ENCODE data around the gene MEIOC. TPM values are rescaled to one million over a fixed set of nuclear protein-coding genes. Genes with fewer than 3 reads are reported as not detected.

The MEIOC gene
- total and polyA plus RNA-seq, 4 donors = 0.02 to 0.08 TPM; not detected in 2

- ATAC-seq (ENCODE audit: insufficient read depth, low FRiP score) (no peak), DNase-seq (no peak)
- H3K27ac ChIP-seq (ENCODE audit: low read depth in 1 of 2, low read length in 1 of 2) = no peak overlapping the region
- TF ChIP-seq, protein P1, sequence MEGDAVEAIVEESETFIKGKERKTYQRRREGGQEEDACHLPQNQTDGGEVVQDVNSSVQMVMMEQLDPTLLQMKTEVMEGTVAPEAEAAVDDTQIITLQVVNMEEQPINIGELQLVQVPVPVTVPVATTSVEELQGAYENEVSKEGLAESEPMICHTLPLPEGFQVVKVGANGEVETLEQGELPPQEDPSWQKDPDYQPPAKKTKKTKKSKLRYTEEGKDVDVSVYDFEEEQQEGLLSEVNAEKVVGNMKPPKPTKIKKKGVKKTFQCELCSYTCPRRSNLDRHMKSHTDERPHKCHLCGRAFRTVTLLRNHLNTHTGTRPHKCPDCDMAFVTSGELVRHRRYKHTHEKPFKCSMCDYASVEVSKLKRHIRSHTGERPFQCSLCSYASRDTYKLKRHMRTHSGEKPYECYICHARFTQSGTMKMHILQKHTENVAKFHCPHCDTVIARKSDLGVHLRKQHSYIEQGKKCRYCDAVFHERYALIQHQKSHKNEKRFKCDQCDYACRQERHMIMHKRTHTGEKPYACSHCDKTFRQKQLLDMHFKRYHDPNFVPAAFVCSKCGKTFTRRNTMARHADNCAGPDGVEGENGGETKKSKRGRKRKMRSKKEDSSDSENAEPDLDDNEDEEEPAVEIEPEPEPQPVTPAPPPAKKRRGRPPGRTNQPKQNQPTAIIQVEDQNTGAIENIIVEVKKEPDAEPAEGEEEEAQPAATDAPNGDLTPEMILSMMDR (IDR thresholded peaks at IDR 0.05; ENCODE audit: control extremely low read depth, extremely low read depth) = no peak
- peaks cover 0 to 3% (median 0%) of the 10 kb centered on the region in 5 donors for H3K4me1 ChIP-seq (ENCODE audit: control insufficient read depth in 5 of 5, insufficient read depth in 5 of 5, low read length in 5 of 5)
- H3K9me3 ChIP-seq (ENCODE audit: control insufficient read depth in 4 of 4, insufficient read depth in 3 of 4, low read length in 3 of 4) = peaks cover 0 to 8% (median 0%) of the 10 kb centered on the region in 4 donors
- H3K27me3 ChIP-seq (ENCODE audit: control insufficient read depth in 3 of 3, insufficient read depth in 3 of 3, low read length in 2 of 3) = peaks cover 4 to 28% (median 21%) of the 10 kb centered on the region in 3 donors
- no peak overlapping the region for H3K9ac ChIP-seq (ENCODE audit: insufficient read depth in 1 of 2, low read length in 2 of 2)
- no peak overlapping the region for H3K4me3 ChIP-seq
- WGBS, 2 donors = 80 to 83% methylated on average over 1 of the region's 1 CpG
- no peaks in the 10 kb centered on the region for H3K36me3 ChIP-seq (ENCODE audit: control insufficient read depth in 4 of 4, insufficient read depth in 4 of 4, low read length in 4 of 4)
Measured at GRCh38 chr17:44653954-44654353, 2.3 kb upstream of the MEIOC start.

DNA sequence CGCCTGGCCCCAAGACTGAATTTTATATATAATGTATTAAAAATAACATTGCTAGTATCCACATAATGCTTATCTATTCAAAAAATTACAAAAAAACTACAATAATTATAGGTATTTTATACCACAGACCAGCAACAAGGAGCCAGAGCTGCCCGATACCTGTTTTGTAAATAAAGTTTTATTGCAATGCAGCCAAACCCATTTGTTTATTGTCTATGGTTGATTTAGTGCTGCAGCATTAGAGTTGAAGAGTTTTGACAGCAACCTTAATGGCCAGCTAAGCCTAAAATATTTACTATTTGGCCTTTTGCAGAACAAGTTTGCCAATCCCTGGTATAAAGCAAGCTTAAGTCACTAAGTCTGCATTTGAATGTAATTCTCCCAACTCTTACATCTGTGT, 5.6 kb downstream of the MEIOC start:
- TF ChIP-seq, protein P1 (IDR thresholded peaks at IDR 0.05; ENCODE audit: control extremely low read depth, extremely low read depth) = no peak
- Histone ChIP-seq H3K9ac (ENCODE audit: insufficient read depth in 1 of 2, low read length in 2 of 2) (no peak overlapping the region), H3K4me1 (ENCODE audit: control insufficient read depth in 5 of 5, insufficient read depth in 5 of 5, low read length in 5 of 5) (peaks cover 0 to 6% (median 0%) of the 10 kb centered on the region in 5 donors), H3K27me3 (ENCODE audit: control insufficient read depth in 3 of 3, insufficient read depth in 3 of 3, low read length in 2 of 3) (peaks cover 0 to 5% (median 4%) of the 10 kb centered on the region in 3 donors), H3K4me3 (no peak overlapping the region), H3K9me3 (ENCODE audit: control insufficient read depth in 4 of 4, insufficient read depth in 3 of 4, low read length in 3 of 4) (no peaks in the 10 kb centered on the region), H3K36me3 (ENCODE audit: control insufficient read depth in 4 of 4, insufficient read depth in 4 of 4, low read length in 4 of 4) (no peaks in the 10 kb centered on the region), H3K27ac (ENCODE audit: low read depth in 1 of 2, low read length in 1 of 2) (no peak overlapping the region)
- DNase-seq (no peak), ATAC-seq (ENCODE audit: insufficient read depth, low FRiP score) (no peak)
- 97 to 99% methylated on average over 2 of the region's 2 CpGs for WGBS, 2 donors

DNA sequence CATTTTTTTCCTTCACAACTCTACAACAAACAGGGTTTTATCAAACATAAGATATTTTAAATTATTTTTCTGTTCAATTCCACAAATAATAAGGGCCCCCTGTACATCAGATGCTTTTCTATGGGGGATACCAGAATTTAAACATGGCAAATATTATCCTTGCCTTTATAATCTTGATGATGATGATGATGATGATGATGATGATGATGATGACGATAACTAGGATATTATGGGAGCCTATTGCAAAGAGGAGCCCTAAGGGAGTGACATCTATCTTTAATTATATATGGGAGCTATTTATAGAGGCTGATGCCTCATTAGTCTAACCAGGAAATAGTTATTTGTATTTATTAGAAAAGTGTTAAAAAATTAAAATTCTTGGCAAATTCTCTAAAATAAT, 6.8 kb downstream of the MEIOC start:
- Histone ChIP-seq H3K27ac (ENCODE audit: low read depth in 1 of 2, low read length in 1 of 2) (no peak overlapping the region), H3K9ac (ENCODE audit: insufficient read depth in 1 of 2, low read length in 2 of 2) (no peak overlapping the region), H3K9me3 (ENCODE audit: control insufficient read depth in 4 of 4, insufficient read depth in 3 of 4, low read length in 3 of 4) (no peaks in the 10 kb centered on the region), H3K36me3 (ENCODE audit: control insufficient read depth in 4 of 4, insufficient read depth in 4 of 4, low read length in 4 of 4) (no peaks in the 10 kb centered on the region), H3K4me3 (no peak overlapping the region), H3K27me3 (ENCODE audit: control insufficient read depth in 3 of 3, insufficient read depth in 3 of 3, low read length in 2 of 3) (no peaks in the 10 kb centered on the region), H3K4me1 (ENCODE audit: control insufficient read depth in 5 of 5, insufficient read depth in 5 of 5, low read length in 5 of 5) (peaks cover 0 to 8% (median 0%) of the 10 kb centered on the region in 5 donors)
- 76 to 77% methylated on average over 1 of the region's 1 CpG for WGBS, 2 donors
- DNase-seq = no peak
- ATAC-seq (ENCODE audit: insufficient read depth, low FRiP score) = no peak
- TF ChIP-seq, protein P1 (IDR thresholded peaks at IDR 0.05; ENCODE audit: control extremely low read depth, extremely low read depth) = no peak

- ATAC-seq (ENCODE audit: insufficient read depth, low FRiP score) (no peak), DNase-seq (no peak)
- Histone ChIP-seq H3K9ac (ENCODE audit: insufficient read depth in 1 of 2, low read length in 2 of 2) (no peak overlapping the region), H3K27ac (ENCODE audit: low read depth in 1 of 2, low read length in 1 of 2) (no peak overlapping the region), H3K9me3 (ENCODE audit: control insufficient read depth in 4 of 4, insufficient read depth in 3 of 4, low read length in 3 of 4) (no peaks in the 10 kb centered on the region), H3K4me3 (no peak overlapping the region), H3K4me1 (ENCODE audit: control insufficient read depth in 5 of 5, insufficient read depth in 5 of 5, low read length in 5 of 5) (peaks cover 0 to 8% (median 0%) of the 10 kb centered on the region in 5 donors), H3K27me3 (ENCODE audit: control insufficient read depth in 3 of 3, insufficient read depth in 3 of 3, low read length in 2 of 3) (no peaks in the 10 kb centered on the region), H3K36me3 (ENCODE audit: control insufficient read depth in 4 of 4, insufficient read depth in 4 of 4, low read length in 4 of 4) (no peaks in the 10 kb centered on the region)
- WGBS, 2 donors = 100% methylated on average over 1 of the region's 1 CpG
- TF ChIP-seq, protein P1 (IDR thresholded peaks at IDR 0.05; ENCODE audit: control extremely low read depth, extremely low read depth) = no peak
Measured at GRCh38 chr17:44664867-44665266, 8.6 kb downstream of the MEIOC start.

Measured in lung (tissue), 12 donors.